ENCODE measurements around the gene ERFE. TPM values are rescaled to one million over a fixed set of nuclear protein-coding genes. Genes with fewer than 3 reads are reported as not detected.

ERFE gene
- total RNA-seq, 1 experiment from 2014 or later: 4.5 TPM

DNA sequence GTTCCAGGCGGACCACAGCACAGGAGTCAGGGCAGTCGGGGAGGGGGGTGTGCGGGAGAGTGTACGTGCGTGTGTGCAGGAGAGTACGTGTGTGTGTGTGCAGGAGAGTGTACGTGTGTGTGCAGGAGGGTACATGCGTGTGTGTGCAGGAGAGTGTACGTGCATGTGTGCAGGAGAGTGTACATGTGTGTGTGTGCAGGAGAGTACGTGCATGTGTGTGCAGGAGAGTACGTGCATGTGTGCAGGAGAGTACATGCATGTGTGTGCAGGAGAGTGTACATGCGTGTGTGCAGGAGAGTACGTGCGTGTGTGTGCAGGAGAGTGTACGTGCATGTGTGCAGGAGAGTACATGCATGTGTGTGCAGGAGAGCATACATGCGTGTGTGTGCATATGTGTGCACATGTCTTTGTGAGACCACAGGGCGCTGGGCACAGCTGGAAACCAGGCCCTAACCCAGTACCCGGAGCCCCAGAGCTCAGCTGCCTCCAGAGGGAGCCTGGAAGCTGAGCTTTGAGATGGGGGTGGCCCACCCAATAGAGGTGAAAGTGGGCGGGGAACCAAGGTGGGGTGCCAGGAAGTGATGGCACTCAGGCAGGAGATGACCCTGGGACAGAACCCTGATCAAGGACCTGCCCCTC, 34.2 kb upstream of the ERFE start:
- DNase-seq (ENCODE audit: low spot score) (no peak), ATAC-seq (no peak)
- Mint-ChIP-seq H3K27ac (no peak overlapping the region), H3K4me3 (no peak overlapping the region), H3K27me3 (ENCODE audit: low read depth) (no peaks in the 10 kb centered on the region), H3K9me3 (no peaks in the 10 kb centered on the region), H3K4me1 (no peaks in the 10 kb centered on the region), H3K36me3 (no peaks in the 10 kb centered on the region)
- TF ChIP-seq NR3C1 (CRISPR knock-in tag; conservative IDR thresholded peaks at IDR 0.05; ENCODE audit: low read depth): no peak
- TF ChIP-seq, protein P1, sequence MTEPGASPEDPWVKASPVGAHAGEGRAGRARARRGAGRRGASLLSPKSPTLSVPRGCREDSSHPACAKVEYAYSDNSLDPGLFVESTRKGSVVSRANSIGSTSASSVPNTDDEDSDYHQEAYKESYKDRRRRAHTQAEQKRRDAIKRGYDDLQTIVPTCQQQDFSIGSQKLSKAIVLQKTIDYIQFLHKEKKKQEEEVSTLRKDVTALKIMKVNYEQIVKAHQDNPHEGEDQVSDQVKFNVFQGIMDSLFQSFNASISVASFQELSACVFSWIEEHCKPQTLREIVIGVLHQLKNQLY (CRISPR knock-in tag; IDR thresholded peaks at IDR 0.05): no peak
- TF ChIP-seq, protein P2, sequence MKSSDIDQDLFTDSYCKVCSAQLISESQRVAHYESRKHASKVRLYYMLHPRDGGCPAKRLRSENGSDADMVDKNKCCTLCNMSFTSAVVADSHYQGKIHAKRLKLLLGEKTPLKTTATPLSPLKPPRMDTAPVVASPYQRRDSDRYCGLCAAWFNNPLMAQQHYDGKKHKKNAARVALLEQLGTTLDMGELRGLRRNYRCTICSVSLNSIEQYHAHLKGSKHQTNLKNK (CRISPR knock-in tag; IDR thresholded peaks at IDR 0.05): no peak
- TF ChIP-seq, protein P3, sequence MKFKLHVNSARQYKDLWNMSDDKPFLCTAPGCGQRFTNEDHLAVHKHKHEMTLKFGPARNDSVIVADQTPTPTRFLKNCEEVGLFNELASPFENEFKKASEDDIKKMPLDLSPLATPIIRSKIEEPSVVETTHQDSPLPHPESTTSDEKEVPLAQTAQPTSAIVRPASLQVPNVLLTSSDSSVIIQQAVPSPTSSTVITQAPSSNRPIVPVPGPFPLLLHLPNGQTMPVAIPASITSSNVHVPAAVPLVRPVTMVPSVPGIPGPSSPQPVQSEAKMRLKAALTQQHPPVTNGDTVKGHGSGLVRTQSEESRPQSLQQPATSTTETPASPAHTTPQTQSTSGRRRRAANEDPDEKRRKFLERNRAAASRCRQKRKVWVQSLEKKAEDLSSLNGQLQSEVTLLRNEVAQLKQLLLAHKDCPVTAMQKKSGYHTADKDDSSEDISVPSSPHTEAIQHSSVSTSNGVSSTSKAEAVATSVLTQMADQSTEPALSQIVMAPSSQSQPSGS (CRISPR knock-in tag; IDR thresholded peaks at IDR 0.05; ENCODE audit: borderline replicate concordance, low read depth): no peak
- TF ChIP-seq, protein P4, sequence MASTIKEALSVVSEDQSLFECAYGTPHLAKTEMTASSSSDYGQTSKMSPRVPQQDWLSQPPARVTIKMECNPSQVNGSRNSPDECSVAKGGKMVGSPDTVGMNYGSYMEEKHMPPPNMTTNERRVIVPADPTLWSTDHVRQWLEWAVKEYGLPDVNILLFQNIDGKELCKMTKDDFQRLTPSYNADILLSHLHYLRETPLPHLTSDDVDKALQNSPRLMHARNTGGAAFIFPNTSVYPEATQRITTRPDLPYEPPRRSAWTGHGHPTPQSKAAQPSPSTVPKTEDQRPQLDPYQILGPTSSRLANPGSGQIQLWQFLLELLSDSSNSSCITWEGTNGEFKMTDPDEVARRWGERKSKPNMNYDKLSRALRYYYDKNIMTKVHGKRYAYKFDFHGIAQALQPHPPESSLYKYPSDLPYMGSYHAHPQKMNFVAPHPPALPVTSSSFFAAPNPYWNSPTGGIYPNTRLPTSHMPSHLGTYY (CRISPR knock-in tag; IDR thresholded peaks at IDR 0.05): no peak
- TF ChIP-seq GABPB1 (CRISPR knock-in tag; IDR thresholded peaks at IDR 0.05): no peak
- TF ChIP-seq FOXJ3 (CRISPR knock-in tag; IDR thresholded peaks at IDR 0.05; ENCODE audit: borderline replicate concordance): no peak
- TF ChIP-seq NFYB (CRISPR knock-in tag; conservative IDR thresholded peaks at IDR 0.05; ENCODE audit: low read depth): no peak
- no peak for TF ChIP-seq GTF2I (CRISPR knock-in tag; conservative IDR thresholded peaks at IDR 0.05)
- TF ChIP-seq, protein P5, sequence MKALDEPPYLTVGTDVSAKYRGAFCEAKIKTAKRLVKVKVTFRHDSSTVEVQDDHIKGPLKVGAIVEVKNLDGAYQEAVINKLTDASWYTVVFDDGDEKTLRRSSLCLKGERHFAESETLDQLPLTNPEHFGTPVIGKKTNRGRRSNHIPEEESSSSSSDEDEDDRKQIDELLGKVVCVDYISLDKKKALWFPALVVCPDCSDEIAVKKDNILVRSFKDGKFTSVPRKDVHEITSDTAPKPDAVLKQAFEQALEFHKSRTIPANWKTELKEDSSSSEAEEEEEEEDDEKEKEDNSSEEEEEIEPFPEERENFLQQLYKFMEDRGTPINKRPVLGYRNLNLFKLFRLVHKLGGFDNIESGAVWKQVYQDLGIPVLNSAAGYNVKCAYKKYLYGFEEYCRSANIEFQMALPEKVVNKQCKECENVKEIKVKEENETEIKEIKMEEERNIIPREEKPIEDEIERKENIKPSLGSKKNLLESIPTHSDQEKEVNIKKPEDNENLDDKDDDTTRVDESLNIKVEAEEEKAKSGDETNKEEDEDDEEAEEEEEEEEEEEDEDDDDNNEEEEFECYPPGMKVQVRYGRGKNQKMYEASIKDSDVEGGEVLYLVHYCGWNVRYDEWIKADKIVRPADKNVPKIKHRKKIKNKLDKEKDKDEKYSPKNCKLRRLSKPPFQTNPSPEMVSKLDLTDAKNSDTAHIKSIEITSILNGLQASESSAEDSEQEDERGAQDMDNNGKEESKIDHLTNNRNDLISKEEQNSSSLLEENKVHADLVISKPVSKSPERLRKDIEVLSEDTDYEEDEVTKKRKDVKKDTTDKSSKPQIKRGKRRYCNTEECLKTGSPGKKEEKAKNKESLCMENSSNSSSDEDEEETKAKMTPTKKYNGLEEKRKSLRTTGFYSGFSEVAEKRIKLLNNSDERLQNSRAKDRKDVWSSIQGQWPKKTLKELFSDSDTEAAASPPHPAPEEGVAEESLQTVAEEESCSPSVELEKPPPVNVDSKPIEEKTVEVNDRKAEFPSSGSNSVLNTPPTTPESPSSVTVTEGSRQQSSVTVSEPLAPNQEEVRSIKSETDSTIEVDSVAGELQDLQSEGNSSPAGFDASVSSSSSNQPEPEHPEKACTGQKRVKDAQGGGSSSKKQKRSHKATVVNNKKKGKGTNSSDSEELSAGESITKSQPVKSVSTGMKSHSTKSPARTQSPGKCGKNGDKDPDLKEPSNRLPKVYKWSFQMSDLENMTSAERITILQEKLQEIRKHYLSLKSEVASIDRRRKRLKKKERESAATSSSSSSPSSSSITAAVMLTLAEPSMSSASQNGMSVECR (CRISPR knock-in tag; IDR thresholded peaks at IDR 0.05; ENCODE audit: borderline replicate concordance): no peak
- TF ChIP-seq FOXK1 (CRISPR knock-in tag; IDR thresholded peaks at IDR 0.05): no peak
- ChIA-PET POLR2A (no interaction called here), CTCF (interaction anchor here (1.0 kb wide), 1 partner anchor 135 kb away, joined by 3 read pairs; no protein-coding TSS in a partner anchor)

DNA sequence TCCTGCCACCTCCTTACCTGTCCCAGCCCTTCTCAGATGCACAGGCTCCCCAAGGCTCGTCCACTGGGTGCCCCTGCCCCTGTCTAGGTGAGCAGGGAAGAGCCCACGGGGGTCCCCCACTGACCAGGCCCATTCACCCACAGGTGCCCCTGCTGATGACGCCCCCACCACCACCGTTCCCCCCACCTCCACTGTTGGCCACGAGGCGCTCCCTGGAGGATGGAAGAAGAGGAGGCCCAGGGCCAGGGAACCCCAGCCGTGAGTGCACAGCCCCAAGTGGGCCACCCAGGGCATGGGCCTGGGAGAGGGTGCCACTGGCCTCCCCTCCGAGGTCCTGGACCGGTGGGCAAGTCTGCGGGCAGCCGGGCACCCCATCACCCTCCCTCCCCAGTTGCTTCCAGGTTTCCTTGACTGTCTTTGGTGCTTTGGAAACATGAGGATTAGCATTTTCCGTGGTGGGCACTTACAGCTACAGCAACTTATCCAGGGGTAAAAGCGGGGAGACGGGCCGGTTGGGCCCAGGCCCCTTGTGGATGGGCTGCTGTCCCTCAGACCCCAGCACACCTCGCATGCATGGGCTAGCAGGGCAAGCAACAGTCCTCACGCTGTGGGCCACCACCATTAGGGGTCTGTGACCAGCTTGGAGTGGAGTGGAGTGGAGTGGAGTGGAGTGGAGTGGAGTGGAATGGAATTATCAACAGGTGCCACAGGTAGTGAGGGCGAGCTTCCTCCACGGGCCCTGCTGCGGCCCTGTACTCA, 33.5 kb upstream of the ERFE start:
- CTCF ChIA-PET: interaction anchor here (0.8 kb wide), 1 partner anchor 14 kb away, joined by 3 read pairs; no protein-coding TSS in a partner anchor
- TF ChIP-seq, protein P6, sequence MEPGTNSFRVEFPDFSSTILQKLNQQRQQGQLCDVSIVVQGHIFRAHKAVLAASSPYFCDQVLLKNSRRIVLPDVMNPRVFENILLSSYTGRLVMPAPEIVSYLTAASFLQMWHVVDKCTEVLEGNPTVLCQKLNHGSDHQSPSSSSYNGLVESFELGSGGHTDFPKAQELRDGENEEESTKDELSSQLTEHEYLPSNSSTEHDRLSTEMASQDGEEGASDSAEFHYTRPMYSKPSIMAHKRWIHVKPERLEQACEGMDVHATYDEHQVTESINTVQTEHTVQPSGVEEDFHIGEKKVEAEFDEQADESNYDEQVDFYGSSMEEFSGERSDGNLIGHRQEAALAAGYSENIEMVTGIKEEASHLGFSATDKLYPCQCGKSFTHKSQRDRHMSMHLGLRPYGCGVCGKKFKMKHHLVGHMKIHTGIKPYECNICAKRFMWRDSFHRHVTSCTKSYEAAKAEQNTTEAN (CRISPR knock-in tag; IDR thresholded peaks at IDR 0.05): no peak
- TF ChIP-seq, protein P4 (CRISPR knock-in tag; IDR thresholded peaks at IDR 0.05): no peak
- TF ChIP-seq RORB (CRISPR knock-in tag; IDR thresholded peaks at IDR 0.05) (no peak), CREM (CRISPR knock-in tag; IDR thresholded peaks at IDR 0.05) (no peak), GTF2I (CRISPR knock-in tag; conservative IDR thresholded peaks at IDR 0.05) (no peak)
- TF ChIP-seq, protein P7, sequence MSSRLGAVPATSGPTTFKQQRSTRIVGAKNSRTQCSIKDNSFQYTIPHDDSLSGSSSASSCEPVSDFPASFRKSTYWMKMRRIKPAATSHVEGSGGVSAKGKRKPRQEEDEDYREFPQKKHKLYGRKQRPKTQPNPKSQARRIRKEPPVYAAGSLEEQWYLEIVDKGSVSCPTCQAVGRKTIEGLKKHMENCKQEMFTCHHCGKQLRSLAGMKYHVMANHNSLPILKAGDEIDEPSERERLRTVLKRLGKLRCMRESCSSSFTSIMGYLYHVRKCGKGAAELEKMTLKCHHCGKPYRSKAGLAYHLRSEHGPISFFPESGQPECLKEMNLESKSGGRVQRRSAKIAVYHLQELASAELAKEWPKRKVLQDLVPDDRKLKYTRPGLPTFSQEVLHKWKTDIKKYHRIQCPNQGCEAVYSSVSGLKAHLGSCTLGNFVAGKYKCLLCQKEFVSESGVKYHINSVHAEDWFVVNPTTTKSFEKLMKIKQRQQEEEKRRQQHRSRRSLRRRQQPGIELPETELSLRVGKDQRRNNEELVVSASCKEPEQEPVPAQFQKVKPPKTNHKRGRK (CRISPR knock-in tag; IDR thresholded peaks at IDR 0.05; ENCODE audit: borderline replicate concordance): no peak
- TF ChIP-seq, protein P8, sequence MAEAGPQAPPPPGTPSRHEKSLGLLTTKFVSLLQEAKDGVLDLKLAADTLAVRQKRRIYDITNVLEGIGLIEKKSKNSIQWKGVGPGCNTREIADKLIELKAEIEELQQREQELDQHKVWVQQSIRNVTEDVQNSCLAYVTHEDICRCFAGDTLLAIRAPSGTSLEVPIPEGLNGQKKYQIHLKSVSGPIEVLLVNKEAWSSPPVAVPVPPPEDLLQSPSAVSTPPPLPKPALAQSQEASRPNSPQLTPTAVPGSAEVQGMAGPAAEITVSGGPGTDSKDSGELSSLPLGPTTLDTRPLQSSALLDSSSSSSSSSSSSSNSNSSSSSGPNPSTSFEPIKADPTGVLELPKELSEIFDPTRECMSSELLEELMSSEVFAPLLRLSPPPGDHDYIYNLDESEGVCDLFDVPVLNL (CRISPR knock-in tag; IDR thresholded peaks at IDR 0.05; ENCODE audit: borderline replicate concordance, low read depth): no peak

More for the DNA sequence above, 33.5 kb upstream of the ERFE start:
- ATAC-seq: no peak
- H3K27ac Mint-ChIP-seq: no peak overlapping the region
- no peaks in the 10 kb centered on the region for H3K9me3 Mint-ChIP-seq
- POLR2A ChIA-PET: interaction anchor here (0.6 kb wide), 1 partner anchor 257 kb away, joined by 6 read pairs; no protein-coding TSS in a partner anchor
- H3K27me3 Mint-ChIP-seq (ENCODE audit: low read depth): no peaks in the 10 kb centered on the region
- H3K4me3 Mint-ChIP-seq: no peak overlapping the region
- no peaks in the 10 kb centered on the region for H3K4me1 Mint-ChIP-seq
- DNase-seq (ENCODE audit: low spot score): no peak
- H3K36me3 Mint-ChIP-seq: no peaks in the 10 kb centered on the region

All from WTC11 (cell line).